ENCODE data around the gene SCYL1.

SCYL1 gene

GRCh38 chr11:65581928-65582327 is 57.0 kb downstream of the SCYL1 start:
- DNase-seq (ENCODE audit: low read depth, low spot score) = no peak

- DNase-seq (ENCODE audit: low read depth, low spot score) = no peak
Observed at GRCh38 chr11:65583589-65583988, 58.7 kb downstream of the SCYL1 start.

- DNase-seq (ENCODE audit: low read depth, low spot score) = no peak
Observed at GRCh38 chr11:65584106-65584505, 59.2 kb downstream of the SCYL1 start.

DNA sequence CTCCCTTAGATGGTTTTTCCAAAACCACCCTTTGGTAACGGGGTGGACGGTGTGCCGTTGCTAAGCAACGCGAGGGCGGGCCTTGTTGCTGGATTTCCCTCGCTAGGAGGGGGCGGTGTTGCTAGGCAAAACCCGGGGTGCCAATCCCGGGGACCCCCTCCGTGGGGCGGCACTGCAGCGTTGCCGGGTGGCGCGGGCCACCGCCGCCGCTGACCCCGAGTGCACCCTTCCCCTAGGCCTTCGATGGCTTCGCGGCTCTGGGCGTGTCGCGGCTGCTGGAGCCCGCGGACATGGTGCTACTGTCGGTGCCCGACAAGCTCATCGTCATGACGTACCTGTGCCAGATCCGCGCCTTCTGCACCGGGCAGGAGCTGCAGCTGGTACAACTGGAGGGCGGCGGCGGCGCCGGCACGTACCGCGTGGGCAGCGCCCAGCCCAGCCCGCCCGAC is 59.9 kb downstream of the SCYL1 start:
- DNase-seq (ENCODE audit: low read depth, low spot score) = no peak

GRCh38 chr11:65585396-65586246 is 60.7 kb downstream of the SCYL1 start:
- no peak for DNase-seq (ENCODE audit: low read depth, low spot score)

DNA sequence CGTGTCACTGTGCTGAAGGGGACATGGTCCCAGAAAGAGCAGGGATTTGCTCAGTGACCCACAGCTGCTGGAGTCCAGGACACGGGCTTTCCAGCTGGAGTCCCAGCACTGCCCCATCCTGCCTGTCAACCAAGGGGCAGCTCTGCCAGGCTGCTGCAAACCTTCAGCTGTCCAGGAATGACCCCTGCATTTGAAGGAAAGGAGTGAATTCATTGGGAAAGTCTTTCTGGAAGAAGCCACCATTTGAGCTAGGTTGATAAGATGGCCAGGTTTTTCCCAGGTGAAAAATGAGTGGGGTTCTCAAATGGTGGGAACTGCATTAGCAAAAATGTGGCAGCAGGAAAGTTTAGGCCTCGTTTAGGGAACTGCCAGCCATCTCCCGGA is 61.4 kb downstream of the SCYL1 start:
- no peak for DNase-seq (ENCODE audit: low read depth, low spot score)

DNA sequence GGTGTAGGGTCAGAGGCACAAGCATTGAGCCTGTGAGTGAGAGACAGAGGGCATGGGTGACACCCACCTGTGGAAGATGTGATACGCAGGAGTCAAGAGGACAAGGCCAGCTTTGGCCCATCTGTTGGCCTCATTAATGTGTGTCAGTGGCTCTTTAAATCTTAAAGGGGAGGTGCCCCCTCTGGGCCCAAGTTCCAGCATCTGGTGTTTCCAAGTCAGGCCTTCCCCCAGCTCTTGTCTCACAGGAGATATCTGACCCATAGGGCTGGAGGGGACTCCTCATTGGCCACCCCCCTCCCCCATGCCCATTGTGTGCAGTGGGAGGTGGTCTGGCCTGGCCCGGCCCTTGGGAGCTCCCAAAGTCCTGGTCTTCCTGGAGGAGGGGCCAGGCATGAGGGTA is 61.8 kb downstream of the SCYL1 start:
- DNase-seq (ENCODE audit: low read depth, low spot score) = peak; percentile 53
